HG03066 (cell line): Measurements from ENCODE around the gene EVA1A.

Experiments
- ATAC-seq: cut with Tn5 transposase; IDR thresholded peaks from one replicate; pipeline ENCODE4 v1.9.1; 2021; ENCODE audit warnings: low read depth; ENCODE audit not compliant: unreplicated experiment

Gene EVA1A

DNA sequence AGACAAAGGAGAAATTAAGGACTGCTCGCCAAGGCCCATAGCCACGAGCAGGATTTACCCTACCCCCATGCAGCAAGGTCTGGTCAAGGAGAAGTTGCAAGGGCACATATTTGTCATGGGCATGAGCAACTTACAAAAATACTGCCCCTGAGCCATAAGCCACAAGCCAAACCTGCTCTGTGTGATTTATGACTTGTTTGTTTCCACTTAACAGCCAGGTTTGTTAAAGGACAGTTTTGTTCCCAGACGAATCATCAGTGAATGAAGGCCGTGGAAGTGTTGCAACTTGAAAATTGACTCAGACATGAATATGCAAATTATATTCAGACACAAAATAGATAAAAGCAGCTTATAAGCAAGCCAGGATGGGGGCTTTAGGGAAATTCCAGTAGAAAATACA, 31.3 kb upstream of the EVA1A start:
- ATAC-seq, result no peak

DNA sequence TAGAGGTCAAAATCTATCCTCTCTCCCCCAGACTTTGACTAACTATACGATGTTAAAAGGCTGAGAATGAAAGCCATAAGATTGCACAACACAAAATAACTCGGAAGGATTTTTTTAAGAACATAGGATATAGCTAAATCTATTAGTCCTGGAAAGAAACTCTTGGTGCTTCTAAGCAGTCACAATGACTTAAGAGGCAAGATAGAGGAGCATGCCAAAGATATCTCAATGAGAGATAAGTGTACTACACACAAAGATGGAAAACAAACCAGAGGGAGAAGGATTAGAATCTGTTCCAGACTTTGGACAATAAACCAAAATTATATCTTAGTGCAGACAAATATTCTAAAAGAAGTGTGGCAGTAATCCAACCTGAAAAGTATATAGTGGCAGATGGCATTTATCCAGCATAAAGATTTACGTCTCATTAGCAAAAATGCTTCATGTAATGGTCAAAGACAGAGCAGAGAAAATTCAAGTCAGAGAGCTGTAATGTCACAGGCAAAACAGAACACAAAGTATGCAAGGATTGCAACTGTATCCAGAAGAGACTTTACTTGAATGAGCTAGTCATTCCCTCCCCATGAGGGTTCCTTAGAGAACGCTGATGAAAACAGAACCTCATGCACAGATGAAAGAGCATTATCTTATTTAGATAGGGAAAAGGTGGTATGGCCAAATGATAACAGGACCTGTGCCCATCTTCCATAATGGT, 28.8 kb upstream of the EVA1A start:
- no peak for ATAC-seq

DNA sequence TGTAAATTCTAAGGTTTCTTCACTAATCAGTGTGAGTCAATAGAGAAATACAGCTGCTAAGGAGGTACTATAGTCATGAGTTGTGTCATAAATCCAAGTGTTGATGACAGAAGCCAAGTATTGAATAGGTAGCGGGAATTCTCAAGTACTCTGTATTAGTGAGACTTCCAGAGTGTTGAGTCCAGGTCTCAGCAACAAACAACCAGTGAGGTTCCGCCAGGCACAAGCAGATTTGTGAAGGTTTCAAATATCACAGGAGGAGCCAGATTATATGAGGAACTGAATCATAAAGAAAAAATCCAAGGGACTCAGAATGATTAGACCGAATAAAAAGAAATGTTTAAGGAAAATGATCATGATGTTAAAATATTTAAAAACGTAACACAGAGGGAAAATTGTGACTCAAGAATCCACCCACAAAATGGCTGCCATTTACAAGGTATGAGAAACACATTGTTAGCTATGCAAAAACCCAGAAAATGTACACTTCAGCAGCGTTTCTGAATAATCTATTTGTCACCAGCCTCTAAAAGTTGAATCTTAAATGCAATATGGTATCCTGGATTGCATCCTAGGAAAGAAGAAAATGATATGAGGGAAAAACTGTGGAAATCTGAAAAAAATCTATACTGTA, 27.3 kb upstream of the EVA1A start:
- ATAC-seq, result no peak

DNA sequence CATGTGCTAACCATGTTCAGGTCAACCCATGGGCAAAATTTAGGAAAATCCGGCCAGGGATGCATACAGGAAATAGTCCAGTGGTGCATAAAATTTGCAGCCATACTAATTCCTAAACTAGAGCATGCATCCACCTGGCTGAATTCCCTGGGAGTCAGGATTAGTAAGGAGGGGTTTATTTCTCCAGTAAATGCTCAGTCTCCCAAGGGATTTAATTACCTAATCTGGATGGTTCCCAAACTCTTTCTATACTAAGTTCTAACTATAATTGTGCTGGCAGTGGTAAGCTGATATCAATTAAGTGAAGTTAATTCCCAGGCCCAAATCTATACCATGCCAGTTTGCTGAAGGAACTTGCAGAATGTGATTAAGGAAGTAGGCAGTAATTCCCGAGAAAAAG, 26.2 kb upstream of the EVA1A start:
- no peak for ATAC-seq

- ATAC-seq, result no peak
Measured at GRCh38 chr2:75582840-75583239, 22.1 kb upstream of the EVA1A start.

- no peak for ATAC-seq
Measured at GRCh38 chr2:75580606-75581005, 19.9 kb upstream of the EVA1A start.

DNA sequence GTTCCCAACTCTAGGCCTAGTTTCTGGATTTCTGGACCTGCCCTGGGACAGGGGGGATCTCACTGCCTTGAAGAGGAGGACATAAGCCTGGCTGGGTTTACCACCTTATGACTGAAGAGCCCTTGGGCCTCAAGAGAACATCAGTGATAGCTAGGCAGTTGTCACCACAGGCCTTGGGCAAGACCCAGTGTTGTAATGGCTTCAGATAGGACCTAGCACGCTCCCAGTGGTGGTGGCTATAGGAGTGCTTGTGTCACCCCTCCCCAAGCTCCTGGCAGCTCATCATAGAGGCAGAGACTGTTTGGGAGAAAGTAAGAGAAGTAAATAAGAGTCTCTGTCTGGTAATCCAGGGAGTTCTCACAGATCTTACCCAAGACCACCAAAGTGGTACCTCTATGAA, 19.4 kb upstream of the EVA1A start:
- ATAC-seq, result no peak

GRCh38 chr2:75579186-75579585, 18.4 kb upstream of the EVA1A start:
- no peak for ATAC-seq

DNA sequence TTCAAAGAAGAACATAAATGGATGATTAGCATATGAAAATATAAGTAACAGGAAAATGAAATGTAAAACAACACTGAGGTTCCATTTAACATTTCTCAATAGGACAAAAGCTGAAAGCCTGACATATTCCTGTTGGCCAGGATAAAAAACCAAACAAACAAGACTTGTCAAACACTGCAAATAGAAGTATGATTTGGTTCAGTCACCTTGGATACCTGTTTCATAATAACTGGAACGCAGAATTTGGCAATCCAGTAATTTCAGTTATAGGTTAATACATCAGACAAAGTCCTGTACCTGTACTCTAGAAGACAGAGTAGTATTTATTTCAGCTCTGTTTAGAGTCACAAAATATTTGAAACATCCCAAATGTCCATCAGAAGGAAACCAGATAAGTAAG, 16.5 kb upstream of the EVA1A start:
- ATAC-seq, result no peak

- ATAC-seq, result no peak
Measured at GRCh38 chr2:75574106-75574505, 13.4 kb upstream of the EVA1A start.

GRCh38 chr2:75573145-75573878, 12.6 kb upstream of the EVA1A start:
- no peak for ATAC-seq

DNA sequence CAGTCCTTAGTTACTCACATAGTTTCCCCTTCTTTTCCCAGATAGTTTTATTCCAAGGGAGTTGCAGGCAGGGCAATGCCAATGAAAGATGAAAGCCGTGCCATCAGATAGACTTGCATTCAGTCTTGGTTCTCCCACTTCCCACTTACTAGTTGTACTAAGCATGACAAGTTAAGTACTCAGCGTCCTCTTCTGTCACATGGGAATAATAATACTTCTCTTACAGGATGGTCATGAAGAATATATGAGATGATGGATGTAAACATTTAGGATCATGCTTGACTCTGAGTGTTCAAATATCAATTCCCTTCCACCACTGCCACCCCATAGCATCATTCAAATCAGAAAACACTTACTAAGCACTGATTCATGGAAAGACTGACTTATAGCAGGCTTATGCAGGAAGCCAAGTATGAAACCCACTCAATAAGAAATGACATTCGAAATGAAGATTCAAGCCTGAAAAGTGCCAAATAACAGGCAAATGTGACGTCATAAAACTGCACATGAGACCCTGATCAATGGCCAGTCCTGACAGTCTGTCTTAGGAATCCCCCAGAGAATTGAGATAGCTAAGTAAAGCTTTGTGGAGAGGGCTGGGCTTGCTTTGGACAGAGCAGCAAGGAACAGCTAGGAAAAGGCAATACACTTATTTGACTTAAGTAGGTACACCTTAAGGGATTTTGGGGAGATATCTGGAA, 11.1 kb upstream of the EVA1A start:
- no peak for ATAC-seq

GRCh38 chr2:75570948-75571729, 10.4 kb upstream of the EVA1A start:
- no peak for ATAC-seq

DNA sequence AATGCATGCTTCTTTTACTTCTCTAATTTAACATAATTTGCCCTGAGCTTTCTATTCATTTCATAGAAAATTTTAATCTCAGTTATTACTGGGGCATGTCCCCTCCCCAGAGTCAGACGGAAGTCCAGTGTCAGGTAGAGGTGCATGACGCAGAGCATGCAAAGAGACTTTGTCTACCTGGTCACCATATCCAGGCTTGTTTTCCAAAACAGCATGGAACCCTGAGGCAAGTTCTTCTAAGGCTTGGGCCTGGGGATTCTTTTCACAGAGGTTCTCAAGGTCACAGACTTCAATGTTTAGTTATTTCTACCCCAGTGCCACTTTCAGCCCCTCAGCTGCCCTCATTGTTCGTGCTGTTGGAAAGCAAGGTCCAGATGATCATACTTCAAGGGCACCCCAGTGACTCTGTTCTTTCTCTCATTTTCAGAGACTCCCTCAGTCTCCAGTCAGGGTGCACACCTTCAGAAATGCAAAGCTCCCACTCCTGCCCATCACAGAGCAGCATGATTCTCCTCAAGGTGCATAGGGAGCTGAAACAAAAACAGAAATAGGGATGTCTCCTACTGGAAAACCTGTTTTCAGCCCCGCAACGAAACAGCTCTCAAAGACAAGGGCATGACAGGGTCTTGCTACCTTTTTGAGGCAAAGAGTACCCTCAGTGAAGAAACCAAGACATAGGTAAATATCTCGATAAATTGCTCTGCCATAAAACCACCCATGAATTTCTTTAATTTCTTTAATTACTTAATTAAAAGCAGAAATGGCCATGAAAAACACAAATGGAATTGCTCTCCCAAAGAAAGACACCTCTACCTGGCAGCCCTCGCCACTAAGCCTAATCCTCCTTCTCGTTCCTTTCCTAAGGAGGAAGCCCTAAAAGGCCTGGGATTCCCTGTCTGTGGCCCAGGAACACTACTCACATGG, 9.5 kb upstream of the EVA1A start:
- ATAC-seq, result no peak

DNA sequence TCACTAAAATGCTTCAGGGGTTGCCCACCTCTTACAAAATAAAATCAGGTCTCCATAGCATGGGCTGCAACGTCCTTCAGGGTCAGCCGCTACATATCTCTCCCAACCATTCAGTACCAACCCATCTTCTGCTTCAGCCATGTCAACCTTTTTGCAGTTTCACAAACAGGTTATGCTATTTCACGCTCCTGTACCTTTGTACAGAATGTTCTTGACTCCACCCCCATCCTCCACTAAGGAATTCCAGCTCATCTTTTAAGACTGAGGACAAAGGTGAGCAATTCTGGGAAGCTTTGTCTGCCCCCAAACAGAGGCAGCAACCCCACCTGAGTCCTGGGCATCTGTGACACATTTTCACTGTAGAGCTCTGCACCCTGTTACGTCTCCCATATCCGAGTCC, 8.8 kb upstream of the EVA1A start:
- no peak for ATAC-seq

- no peak for ATAC-seq
Measured at GRCh38 chr2:75568174-75568573, 7.4 kb upstream of the EVA1A start.

GRCh38 chr2:75565472-75566462, 5.0 kb upstream of the EVA1A start:
- ATAC-seq, result no peak

DNA sequence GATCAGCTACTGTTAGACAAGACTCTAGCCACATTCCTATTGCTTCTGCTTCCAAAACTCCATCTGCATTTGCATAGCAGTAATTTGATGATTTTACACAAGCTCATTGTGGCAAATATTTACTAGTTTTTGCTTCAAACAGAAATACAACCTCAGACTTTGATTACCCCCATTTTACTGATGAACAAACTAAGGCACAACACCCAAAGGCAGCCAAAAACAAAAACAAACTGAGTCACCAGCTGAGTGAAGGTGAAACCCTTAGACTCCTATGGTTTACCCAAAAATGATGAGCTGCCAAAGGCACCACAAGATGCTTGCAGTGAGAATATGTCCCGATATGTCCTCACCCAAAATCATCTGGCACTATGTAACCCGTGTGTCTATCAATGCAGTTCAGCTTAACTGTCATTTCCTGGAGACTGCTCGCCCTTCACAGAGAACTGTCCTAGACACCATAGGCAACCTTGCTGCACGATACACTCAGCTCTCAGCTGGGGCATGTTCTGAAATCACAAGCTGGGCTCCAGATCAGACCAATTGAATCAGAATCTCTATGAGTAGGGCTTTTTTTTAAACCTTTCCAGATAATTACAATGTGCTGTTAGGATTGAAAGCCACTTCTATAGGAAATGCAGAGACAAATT, 4.1 kb upstream of the EVA1A start:
- no peak for ATAC-seq
